SK-N-SH (cell line): ENCODE data around the gene NME8.
"Not testable (repeated sequence)": the region's sequence is repeated elsewhere in the genome, so short reads cannot be mapped to it uniquely, and the experiment has no call there.

Experiments
- CTCF ChIP-seq: fragments of 200-600 bp; sonication (generic); IDR thresholded peaks from 2 replicates; pipeline ENCODE4 v1.6.1; 2017; ENCODE audit warnings: antibody characterized with exemption, mild to moderate bottlenecking, moderate library complexity
- EP300 ChIP-seq, 2 experiments: IDR thresholded peaks; 2 replicates each; pipeline versions ENCODE4 v1.4.0 to v1.6.1; 2012; ENCODE audit warnings: borderline replicate concordance in 1 of 2, low read depth in 1 of 2, low read length in 1 of 2
- EZH2phosphoT487 ChIP-seq: fragments of 200-600 bp; sonication (generic); IDR thresholded peaks from 2 replicates; pipeline ENCODE4 v1.6.1; 2017; ENCODE audit warnings: low read depth, mixed run types, mild to moderate bottlenecking, antibody characterized with exemption, moderate library complexity, borderline replicate concordance
- POLR2AphosphoS5 ChIP-seq: IDR thresholded peaks from 2 replicates; pipeline ENCODE4 v1.6.1; 2012; ENCODE audit warnings: low read depth, low read length
- RAD21 ChIP-seq: IDR thresholded peaks from 2 replicates; pipeline ENCODE4 v1.6.1; 2012; ENCODE audit warnings: mild to moderate bottlenecking, low read length
- REST ChIP-seq: IDR thresholded peaks from 2 replicates; pipeline ENCODE4 v1.6.1; 2012; ENCODE audit warnings: mild to moderate bottlenecking, low read depth, low read length, moderate library complexity
- RFX5 ChIP-seq: IDR thresholded peaks from 2 replicates; pipeline ENCODE4 v1.6.1; 2012; ENCODE audit warnings: mild to moderate bottlenecking, improper control_type of control experiment, low read length
- RXRA ChIP-seq: IDR thresholded peaks from 2 replicates; pipeline ENCODE4 v1.4.0; 2012; ENCODE audit warnings: low read depth, mild to moderate bottlenecking, borderline replicate concordance
- SIN3A ChIP-seq: IDR thresholded peaks from 2 replicates; pipeline ENCODE4 v1.6.1; 2012; ENCODE audit warnings: low read depth, mild to moderate bottlenecking, low read length, moderate library complexity, borderline replicate concordance
- TEAD4 ChIP-seq: IDR thresholded peaks from 2 replicates; pipeline ENCODE4 v1.4.0; 2012; ENCODE audit warnings: mild to moderate bottlenecking, borderline replicate concordance; ENCODE audit not compliant: insufficient read depth
- TF ChIP-seq, protein P1 (sequence below): IDR thresholded peaks from 2 replicates; pipeline ENCODE4; 2012
- TF ChIP-seq, protein P2 (sequence below): IDR thresholded peaks from 2 replicates; pipeline ENCODE4 v1.4.0; 2012; ENCODE audit warnings: low read depth

GRCh38 chr7:37812161-37812580, 36.2 kb upstream of the NME8 start:
- not testable (repeated sequence) for TF ChIP-seq CTCF; SIN3A; REST; EZH2phosphoT487; RXRA; POLR2AphosphoS5; TEAD4; RAD21; RFX5; EP300 (IDR thresholded peaks at IDR 0.05; ENCODE audit: borderline replicate concordance in 1 of 2, low read depth in 1 of 2, low read length in 1 of 2)
- TF ChIP-seq, protein P1, sequence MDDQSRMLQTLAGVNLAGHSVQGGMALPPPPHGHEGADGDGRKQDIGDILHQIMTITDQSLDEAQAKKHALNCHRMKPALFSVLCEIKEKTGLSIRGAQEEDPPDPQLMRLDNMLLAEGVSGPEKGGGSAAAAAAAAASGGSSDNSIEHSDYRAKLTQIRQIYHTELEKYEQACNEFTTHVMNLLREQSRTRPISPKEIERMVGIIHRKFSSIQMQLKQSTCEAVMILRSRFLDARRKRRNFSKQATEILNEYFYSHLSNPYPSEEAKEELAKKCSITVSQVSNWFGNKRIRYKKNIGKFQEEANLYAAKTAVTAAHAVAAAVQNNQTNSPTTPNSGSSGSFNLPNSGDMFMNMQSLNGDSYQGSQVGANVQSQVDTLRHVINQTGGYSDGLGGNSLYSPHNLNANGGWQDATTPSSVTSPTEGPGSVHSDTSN = not testable (repeated sequence)
- TF ChIP-seq, protein P2, sequence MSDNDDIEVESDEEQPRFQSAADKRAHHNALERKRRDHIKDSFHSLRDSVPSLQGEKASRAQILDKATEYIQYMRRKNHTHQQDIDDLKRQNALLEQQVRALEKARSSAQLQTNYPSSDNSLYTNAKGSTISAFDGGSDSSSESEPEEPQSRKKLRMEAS = not testable (repeated sequence)
